MM.1S (cell line): ENCODE measurements around the gene F2.

ENCODE experiments used
- DNase-seq: peaks from one replicate; pipeline ENCODE4 v3.0.0-alpha.2; 2015
- H2AFZ ChIP-seq: fragments of 300-600 bp; sonication (generic); 2 replicates; pipeline ENCODE4 v1.6.0; 2016; ENCODE audit warnings: antibody characterized with exemption, low read length
- H3F3A ChIP-seq: fragments of 300-600 bp; sonication (generic); 2 replicates; pipeline ENCODE4 v1.6.1; 2016; ENCODE audit warnings: mild to moderate bottlenecking, antibody characterized with exemption, low read length, moderate library complexity, mixed read lengths; ENCODE audit not compliant: insufficient read depth
- H3K27ac ChIP-seq: fragments of 300-600 bp; sonication (generic); 2 replicates; pipeline ENCODE4 v1.5.1; 2016; ENCODE audit warnings: mild to moderate bottlenecking, low read length
- H3K27me3 ChIP-seq: fragments of 300-600 bp; sonication (generic); replicated peaks from 2 replicates; pipeline ENCODE4 v1.6.0; 2016; ENCODE audit warnings: low read length; ENCODE audit not compliant: insufficient read depth
- H3K36me3 ChIP-seq: fragments of 300-600 bp; sonication (generic); replicated peaks from 2 replicates; pipeline ENCODE4 v1.6.1; 2016; ENCODE audit warnings: mild to moderate bottlenecking, low read length, mixed read lengths; ENCODE audit not compliant: insufficient read depth
- H3K4me1 ChIP-seq: fragments of 300-600 bp; sonication (generic); 2 replicates; pipeline ENCODE4 v1.6.1; 2016; ENCODE audit warnings: low read length, mixed read lengths
- H3K4me2 ChIP-seq: fragments of 300-600 bp; sonication (generic); 2 replicates; pipeline ENCODE4 v1.6.0; 2016; ENCODE audit warnings: low read depth, low read length
- H3K4me3 ChIP-seq: fragments of 300-600 bp; sonication (generic); 2 replicates; pipeline ENCODE4 v1.5.1; 2016; ENCODE audit warnings: low read length, mixed read lengths
- H3K79me2 ChIP-seq: fragments of 300-600 bp; sonication (generic); 2 replicates; pipeline ENCODE4 v1.6.1; 2016; ENCODE audit warnings: mixed run types, low read length, mixed read lengths
- H3K9ac ChIP-seq: fragments of 300-600 bp; sonication (generic); 2 replicates; pipeline ENCODE4 v1.6.1; 2016; ENCODE audit warnings: low read length, mixed read lengths
- H3K9me2 ChIP-seq: fragments of 300-600 bp; sonication (generic); replicated peaks from 2 replicates; pipeline ENCODE4 v1.6.1; 2016; ENCODE audit warnings: mild to moderate bottlenecking, low read length, mixed read lengths; ENCODE audit not compliant: insufficient read depth
- H3K9me3 ChIP-seq: fragments of 300-600 bp; sonication (generic); replicated peaks from 2 replicates; pipeline ENCODE4 v1.6.1; 2016; ENCODE audit warnings: mild to moderate bottlenecking, low read length, mixed read lengths; ENCODE audit not compliant: insufficient read depth
- H4K20me1 ChIP-seq: fragments of 300-600 bp; sonication (generic); 2 replicates; pipeline ENCODE4 v1.6.1; 2016; ENCODE audit warnings: mild to moderate bottlenecking, low read length, moderate library complexity, mixed read lengths; ENCODE audit not compliant: insufficient read depth
- EZH2 ChIP-seq: fragments of 300-600 bp; sonication (generic); optimal IDR thresholded peaks from 2 replicates; pipeline ENCODE3; 2017; ENCODE audit warnings: low read depth, mild to moderate bottlenecking, antibody characterized with exemption, low read length, mixed read lengths
- EZH2phosphoT487 ChIP-seq: fragments of 300-600 bp; sonication (generic); IDR thresholded peaks from 2 replicates; pipeline ENCODE4 v1.6.1; 2018; ENCODE audit warnings: antibody characterized with exemption, low read length
- TF ChIP-seq, protein P1 (sequence below): fragments of 300-600 bp; sonication (generic); IDR thresholded peaks from 2 replicates; pipeline ENCODE4 v1.5.1; 2016; ENCODE audit warnings: antibody characterized with exemption, low read length, mixed read lengths

Gene F2

DNA sequence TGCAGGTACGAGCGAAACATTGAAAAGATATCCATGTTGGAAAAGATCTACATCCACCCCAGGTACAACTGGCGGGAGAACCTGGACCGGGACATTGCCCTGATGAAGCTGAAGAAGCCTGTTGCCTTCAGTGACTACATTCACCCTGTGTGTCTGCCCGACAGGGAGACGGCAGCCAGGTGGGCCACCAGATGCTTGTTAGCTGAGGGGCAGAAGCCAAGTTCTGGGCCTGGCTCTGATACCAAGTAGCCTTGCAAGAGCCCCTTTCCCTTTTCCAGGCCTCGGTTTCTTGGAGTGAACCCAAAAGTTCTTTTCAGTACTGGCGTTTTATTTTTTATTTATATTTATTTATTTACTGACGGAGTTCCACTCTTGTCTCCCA is 9.6 kb downstream of the F2 start:
- TF ChIP-seq EZH2 (no peak), EZH2phosphoT487 (no peak)
- TF ChIP-seq, protein P1, sequence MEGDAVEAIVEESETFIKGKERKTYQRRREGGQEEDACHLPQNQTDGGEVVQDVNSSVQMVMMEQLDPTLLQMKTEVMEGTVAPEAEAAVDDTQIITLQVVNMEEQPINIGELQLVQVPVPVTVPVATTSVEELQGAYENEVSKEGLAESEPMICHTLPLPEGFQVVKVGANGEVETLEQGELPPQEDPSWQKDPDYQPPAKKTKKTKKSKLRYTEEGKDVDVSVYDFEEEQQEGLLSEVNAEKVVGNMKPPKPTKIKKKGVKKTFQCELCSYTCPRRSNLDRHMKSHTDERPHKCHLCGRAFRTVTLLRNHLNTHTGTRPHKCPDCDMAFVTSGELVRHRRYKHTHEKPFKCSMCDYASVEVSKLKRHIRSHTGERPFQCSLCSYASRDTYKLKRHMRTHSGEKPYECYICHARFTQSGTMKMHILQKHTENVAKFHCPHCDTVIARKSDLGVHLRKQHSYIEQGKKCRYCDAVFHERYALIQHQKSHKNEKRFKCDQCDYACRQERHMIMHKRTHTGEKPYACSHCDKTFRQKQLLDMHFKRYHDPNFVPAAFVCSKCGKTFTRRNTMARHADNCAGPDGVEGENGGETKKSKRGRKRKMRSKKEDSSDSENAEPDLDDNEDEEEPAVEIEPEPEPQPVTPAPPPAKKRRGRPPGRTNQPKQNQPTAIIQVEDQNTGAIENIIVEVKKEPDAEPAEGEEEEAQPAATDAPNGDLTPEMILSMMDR: no peak
- Histone ChIP-seq H3K4me1 (no peaks in the 10 kb centered on the region), H3K4me2 (no peak overlapping the region), H4K20me1 (no peaks in the 10 kb centered on the region), H3K27ac (no peak overlapping the region), H3K9ac (no peak overlapping the region), H3K36me3 (no peaks in the 10 kb centered on the region), H2AFZ (no peak overlapping the region), H3K27me3 (no peaks in the 10 kb centered on the region), H3K4me3 (no peak overlapping the region), H3K9me3 (no peaks in the 10 kb centered on the region), H3F3A (no peaks in the 10 kb centered on the region), H3K9me2 (no peaks in the 10 kb centered on the region), H3K79me2 (no peaks in the 10 kb centered on the region)
- DNase-seq: no peak

DNA sequence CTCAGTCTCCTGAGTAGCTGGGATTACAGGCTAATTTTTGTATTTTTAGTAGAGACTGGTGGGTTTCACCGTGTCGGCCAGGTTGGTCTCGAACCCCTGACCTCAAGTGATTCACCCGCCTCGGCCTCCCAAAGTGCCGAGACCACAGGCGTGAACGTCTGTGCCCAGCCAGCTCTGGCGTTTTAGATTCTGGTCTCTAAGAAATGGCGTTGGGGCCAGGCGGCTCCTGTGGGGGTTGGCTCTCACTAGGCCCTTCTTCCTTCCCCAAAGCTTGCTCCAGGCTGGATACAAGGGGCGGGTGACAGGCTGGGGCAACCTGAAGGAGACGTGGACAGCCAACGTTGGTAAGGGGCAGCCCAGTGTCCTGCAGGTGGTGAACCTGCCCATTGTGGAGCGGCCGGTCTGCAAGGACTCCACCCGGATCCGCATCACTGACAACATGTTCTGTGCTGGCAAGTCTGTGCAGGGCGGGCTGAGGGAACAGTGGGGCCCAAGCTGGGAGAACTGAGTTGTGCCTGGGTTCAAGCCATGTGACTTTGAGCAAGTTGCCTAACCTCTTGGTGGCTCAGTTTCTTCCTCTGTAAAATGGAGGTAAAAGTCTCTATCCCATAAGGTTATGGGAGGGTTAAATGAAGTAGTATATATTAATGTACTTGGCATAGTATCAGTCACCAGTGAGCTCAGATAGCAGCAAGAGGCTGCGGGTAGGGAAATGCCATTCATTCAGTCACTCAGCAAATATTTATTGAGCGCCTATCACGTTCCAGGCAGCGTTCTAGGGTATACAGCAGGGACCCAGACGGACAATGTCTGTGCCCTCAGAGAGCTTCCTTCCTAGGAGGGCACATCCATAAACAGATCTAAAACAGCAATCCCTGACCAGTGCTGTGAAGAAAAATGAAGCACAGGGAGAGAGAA is 10.4 kb downstream of the F2 start:
- no peak overlapping the region for H3K4me3 ChIP-seq
- no peaks in the 10 kb centered on the region for H3K36me3 ChIP-seq
- no peak for DNase-seq
- H3K9me2 ChIP-seq: no peaks in the 10 kb centered on the region
- H4K20me1 ChIP-seq: no peaks in the 10 kb centered on the region
- no peaks in the 10 kb centered on the region for H3K79me2 ChIP-seq
- no peak overlapping the region for H2AFZ ChIP-seq
- no peaks in the 10 kb centered on the region for H3F3A ChIP-seq
- TF ChIP-seq, protein P1: no peak
- no peak for TF ChIP-seq EZH2phosphoT487
- no peak for TF ChIP-seq EZH2
- H3K9ac ChIP-seq: no peak overlapping the region
- H3K4me2 ChIP-seq: no peak overlapping the region
- no peaks in the 10 kb centered on the region for H3K27me3 ChIP-seq
- H3K27ac ChIP-seq: no peak overlapping the region
- H3K4me1 ChIP-seq: no peaks in the 10 kb centered on the region
- H3K9me3 ChIP-seq: no peaks in the 10 kb centered on the region

DNA sequence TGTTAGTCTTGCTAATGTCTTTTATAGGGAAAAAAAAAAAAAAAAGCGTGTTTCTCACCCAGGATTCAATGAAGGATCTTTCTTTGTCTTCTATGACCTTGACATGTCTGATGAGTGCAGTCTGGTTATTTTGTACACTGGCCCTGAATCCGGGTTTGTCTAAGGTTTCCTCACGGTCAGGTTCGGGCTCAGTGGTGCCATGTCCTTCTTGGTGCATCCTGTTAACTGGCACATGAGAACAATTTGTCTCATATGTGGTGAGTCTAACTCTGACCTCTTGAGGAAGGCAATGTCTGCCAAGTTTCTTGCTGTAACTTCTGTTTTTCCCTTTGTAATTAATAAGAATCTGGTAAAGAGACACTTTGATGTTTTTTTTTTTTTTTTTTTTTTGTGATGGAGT is 12.5 kb downstream of the F2 start:
- Histone ChIP-seq H3K79me2 (no peaks in the 10 kb centered on the region), H3K4me3 (no peak overlapping the region), H3K36me3 (no peaks in the 10 kb centered on the region), H3K27ac (no peak overlapping the region), H3K4me2 (no peak overlapping the region), H2AFZ (no peak overlapping the region), H3K9me2 (no peaks in the 10 kb centered on the region), H3K27me3 (no peaks in the 10 kb centered on the region), H3K9ac (no peak overlapping the region), H3K4me1 (no peaks in the 10 kb centered on the region), H4K20me1 (no peaks in the 10 kb centered on the region), H3K9me3 (no peaks in the 10 kb centered on the region), H3F3A (no peaks in the 10 kb centered on the region)
- TF ChIP-seq, protein P1: no peak
- no peak for TF ChIP-seq EZH2phosphoT487
- no peak for TF ChIP-seq EZH2
- DNase-seq: no peak
